Osteocyte (in vitro differentiated cells): ENCODE data around the gene KCNIP4. TPM values are rescaled to one million over a fixed set of nuclear protein-coding genes. Genes with fewer than 3 reads are reported as not detected.

Experiments used
- DNase-seq: peaks from one replicate; pipeline ENCODE4 v3.0.0; 2021; ENCODE audit warnings: mixed read lengths; ENCODE audit not compliant: unreplicated experiment; ENCODE audit errors: extremely low spot score
- H3K27ac Mint-ChIP-seq: one replicate; pipeline ENCODE4 v1.8.0; 2021; ENCODE audit warnings: mild to moderate bottlenecking, mixed read lengths; ENCODE audit not compliant: unreplicated experiment
- H3K27me3 Mint-ChIP-seq: one replicate; pipeline ENCODE4 v1.8.0; 2021; ENCODE audit warnings: mixed read lengths; ENCODE audit not compliant: unreplicated experiment
- H3K36me3 Mint-ChIP-seq: one replicate; pipeline ENCODE4 v1.8.0; 2021; ENCODE audit warnings: mixed read lengths; ENCODE audit not compliant: unreplicated experiment
- H3K4me1 Mint-ChIP-seq: one replicate; pipeline ENCODE4 v1.8.0; 2021; ENCODE audit warnings: mixed read lengths; ENCODE audit not compliant: unreplicated experiment
- H3K4me3 Mint-ChIP-seq: one replicate; pipeline ENCODE4 v1.8.0; 2021; ENCODE audit warnings: mild to moderate bottlenecking, moderate library complexity, mixed read lengths; ENCODE audit not compliant: unreplicated experiment
- H3K9me3 Mint-ChIP-seq: one replicate; pipeline ENCODE4 v1.8.0; 2021; ENCODE audit warnings: mixed read lengths; ENCODE audit not compliant: unreplicated experiment
- CTCF ChIP-seq: fragments of 200-600 bp; sonication (generic); IDR thresholded peaks from 2 replicates; pipeline ENCODE4 v1.5.0; 2021; ENCODE audit warnings: antibody characterized with exemption, mild to moderate bottlenecking, moderate library complexity
- total RNA-seq: library from RNA; stranded (reverse); gene quantifications from 2 replicates; pipeline ENCODE4 v1.2.1, GENCODE V29; 2021

Gene KCNIP4
- total RNA-seq, 1 donor from 2014 or later = 0.24 TPM

- Mint-ChIP-seq H3K36me3 (no peaks in the 10 kb centered on the region), H3K27me3 (no peaks in the 10 kb centered on the region), H3K9me3 (peaks cover 24% of the 10 kb centered on the region), H3K4me1 (no peaks in the 10 kb centered on the region), H3K27ac (no peak overlapping the region), H3K4me3 (no peak overlapping the region)
- DNase-seq = no peak
- TF ChIP-seq CTCF = no peak
Measured at GRCh38 chr4:21320034-21320433, 628.5 kb downstream of the KCNIP4 start.

- H3K27me3 Mint-ChIP-seq = peaks cover 28% of the 10 kb centered on the region
- no peaks in the 10 kb centered on the region for H3K4me1 Mint-ChIP-seq
- DNase-seq = no peak
- no peaks in the 10 kb centered on the region for H3K36me3 Mint-ChIP-seq
- H3K27ac Mint-ChIP-seq = no peak overlapping the region
- no peaks in the 10 kb centered on the region for H3K9me3 Mint-ChIP-seq
- TF ChIP-seq CTCF = no peak
- H3K4me3 Mint-ChIP-seq = no peak overlapping the region
Measured at GRCh38 chr4:21307709-21308108, 640.9 kb downstream of the KCNIP4 start.

GRCh38 chr4:21304540-21304887 lies 644.1 kb downstream of the KCNIP4 start:
- Mint-ChIP-seq H3K27me3 (peaks cover 28% of the 10 kb centered on the region), H3K9me3 (no peaks in the 10 kb centered on the region), H3K4me3 (no peak overlapping the region), H3K4me1 (no peaks in the 10 kb centered on the region), H3K27ac (no peak overlapping the region), H3K36me3 (no peaks in the 10 kb centered on the region)
- no peak for DNase-seq
- no peak for TF ChIP-seq CTCF

GRCh38 chr4:21290562-21290961 lies 658.0 kb downstream of the KCNIP4 start:
- H3K4me3 Mint-ChIP-seq = no peak overlapping the region
- no peaks in the 10 kb centered on the region for H3K27me3 Mint-ChIP-seq
- no peaks in the 10 kb centered on the region for H3K4me1 Mint-ChIP-seq
- H3K9me3 Mint-ChIP-seq = peaks cover 8% of the 10 kb centered on the region
- TF ChIP-seq CTCF = no peak
- H3K27ac Mint-ChIP-seq = no peak overlapping the region
- no peak for DNase-seq
- no peaks in the 10 kb centered on the region for H3K36me3 Mint-ChIP-seq

GRCh38 chr4:21276046-21276445 lies 672.5 kb downstream of the KCNIP4 start:
- no peak overlapping the region for H3K27ac Mint-ChIP-seq
- no peaks in the 10 kb centered on the region for H3K36me3 Mint-ChIP-seq
- H3K9me3 Mint-ChIP-seq = peaks cover 14% of the 10 kb centered on the region
- no peaks in the 10 kb centered on the region for H3K27me3 Mint-ChIP-seq
- no peak overlapping the region for H3K4me3 Mint-ChIP-seq
- no peak for TF ChIP-seq CTCF
- H3K4me1 Mint-ChIP-seq = no peaks in the 10 kb centered on the region
- no peak for DNase-seq
